Fibroblast of peridontal ligament (primary cell): ENCODE results near the gene WASHC3.
"Not testable (repeated sequence)": the region's sequence is repeated elsewhere in the genome, so short reads cannot be mapped to it uniquely, and the experiment has no call there.

ENCODE experiments used
- DNase-seq: peaks from one replicate; pipeline ENCODE4 v3.0.0-alpha.2; 2010; ENCODE audit errors: extremely low read depth

WASHC3 gene

GRCh38 chr12:102050660-102051430 lies 10.9 kb downstream of the WASHC3 start:
- DNase-seq, result no peak

- no peak for DNase-seq
Measured at GRCh38 chr12:102043928-102044327, 17.9 kb downstream of the WASHC3 start.

- DNase-seq, result peak; percentile 13
Measured at GRCh38 chr12:102033991-102034745, 27.6 kb downstream of the WASHC3 start.

- DNase-seq, result no peak
Measured at GRCh38 chr12:102031852-102032251, 29.9 kb downstream of the WASHC3 start.

GRCh38 chr12:102029141-102029540 lies 32.6 kb downstream of the WASHC3 start:
- no peak for DNase-seq

- DNase-seq, result no peak
Measured at GRCh38 chr12:102026728-102027127, 35.1 kb downstream of the WASHC3 start.

GRCh38 chr12:102024765-102025164 lies 37.0 kb downstream of the WASHC3 start:
- DNase-seq, result no peak

GRCh38 chr12:102023343-102023930 lies 38.4 kb downstream of the WASHC3 start:
- DNase-seq, result peak; percentile 89

- no peak for DNase-seq
Measured at GRCh38 chr12:102022286-102022685, 39.5 kb downstream of the WASHC3 start.

- no peak for DNase-seq
Measured at GRCh38 chr12:102021540-102022246, 40.1 kb downstream of the WASHC3 start.

GRCh38 chr12:102018607-102019006 lies 43.2 kb downstream of the WASHC3 start:
- not testable (repeated sequence) for DNase-seq

GRCh38 chr12:102016472-102016871 lies 45.3 kb downstream of the WASHC3 start:
- no peak for DNase-seq

GRCh38 chr12:102010265-102010994 lies 51.4 kb downstream of the WASHC3 start:
- no peak for DNase-seq

- DNase-seq, result no peak
Measured at GRCh38 chr12:102009796-102010195, 52.0 kb downstream of the WASHC3 start.

GRCh38 chr12:102008615-102009126 lies 53.1 kb downstream of the WASHC3 start:
- no peak for DNase-seq

- DNase-seq, result no peak
Measured at GRCh38 chr12:102005256-102005655, 56.5 kb downstream of the WASHC3 start.

- DNase-seq, result no peak
Measured at GRCh38 chr12:101997102-101997501, 64.7 kb downstream of the WASHC3 start.

- no peak for DNase-seq
Measured at GRCh38 chr12:101995684-101996083, 66.1 kb downstream of the WASHC3 start.

- DNase-seq, result peak; percentile 53
Measured at GRCh38 chr12:101992091-101992490, 69.7 kb downstream of the WASHC3 start.

- DNase-seq, result no peak
Measured at GRCh38 chr12:101982307-101982706, 79.5 kb downstream of the WASHC3 start.

- no peak for DNase-seq
Measured at GRCh38 chr12:101981868-101982267, 79.9 kb downstream of the WASHC3 start.
